Measurements from ENCODE around the gene EPN1. TPM values are rescaled to one million over a fixed set of nuclear protein-coding genes. Genes with fewer than 3 reads are reported as not detected.

The EPN1 gene
- total and polyA plus RNA-seq, 4 donors, result 18.6 to 117 (median 77.8) TPM

- H3K27ac ChIP-seq (ENCODE audit: low read depth in 1 of 2, low read length in 2 of 2), result no peak overlapping the region
- H3K4me1 ChIP-seq (ENCODE audit: control insufficient read depth in 4 of 4, insufficient read depth in 4 of 4, low read length in 3 of 4), result peaks cover 6 to 32% (median 30%) of the 10 kb centered on the region in 4 donors
- DNase-seq (ENCODE audit: low spot score), result no peak
- H3K27me3 ChIP-seq (ENCODE audit: control insufficient read depth in 4 of 4, insufficient read depth in 4 of 4, low read length in 3 of 4), result no peaks in the 10 kb centered on the region
- H3K9me3 ChIP-seq (ENCODE audit: control insufficient read depth in 4 of 4, low read length in 3 of 4), result no peaks in the 10 kb centered on the region
- 81% methylated on average over 16 of the region's 16 CpGs for WGBS
- no peak overlapping the region for H3K9ac ChIP-seq (ENCODE audit: low read depth in 1 of 2, low read length in 2 of 2)
- H3K4me3 ChIP-seq (ENCODE audit: low read depth in 1 of 3, low read length in 3 of 3), result no peak overlapping the region
- no peak for TF ChIP-seq NR2F2 (IDR thresholded peaks at IDR 0.05)
- no peak for TF ChIP-seq FOXA2 (IDR thresholded peaks at IDR 0.05)
- no peak for TF ChIP-seq JUND (IDR thresholded peaks at IDR 0.05)
- TF ChIP-seq HNF4G (IDR thresholded peaks at IDR 0.05), result no peak
- no peak for TF ChIP-seq SP1 (IDR thresholded peaks at IDR 0.05)
- no peak for TF ChIP-seq FOXA1 (IDR thresholded peaks at IDR 0.05)
- TF ChIP-seq GABPA (IDR thresholded peaks at IDR 0.05 in 1 of 2, conservative IDR thresholded peaks at IDR 0.05 in 1 of 2), result no peak
- TF ChIP-seq, protein P1, sequence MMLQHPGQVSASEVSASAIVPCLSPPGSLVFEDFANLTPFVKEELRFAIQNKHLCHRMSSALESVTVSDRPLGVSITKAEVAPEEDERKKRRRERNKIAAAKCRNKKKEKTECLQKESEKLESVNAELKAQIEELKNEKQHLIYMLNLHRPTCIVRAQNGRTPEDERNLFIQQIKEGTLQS (IDR thresholded peaks at IDR 0.05), result no peak
- TF ChIP-seq EGR1 (IDR thresholded peaks at IDR 0.05; ENCODE audit: low read depth in 2 of 2), result no peak
- TF ChIP-seq RXRA (IDR thresholded peaks at IDR 0.05), result no peak
- TF ChIP-seq REST (IDR thresholded peaks at IDR 0.05), result no peak
- no peak for TF ChIP-seq HNF4A (conservative IDR thresholded peaks at IDR 0.05)
- TF ChIP-seq, protein P2, sequence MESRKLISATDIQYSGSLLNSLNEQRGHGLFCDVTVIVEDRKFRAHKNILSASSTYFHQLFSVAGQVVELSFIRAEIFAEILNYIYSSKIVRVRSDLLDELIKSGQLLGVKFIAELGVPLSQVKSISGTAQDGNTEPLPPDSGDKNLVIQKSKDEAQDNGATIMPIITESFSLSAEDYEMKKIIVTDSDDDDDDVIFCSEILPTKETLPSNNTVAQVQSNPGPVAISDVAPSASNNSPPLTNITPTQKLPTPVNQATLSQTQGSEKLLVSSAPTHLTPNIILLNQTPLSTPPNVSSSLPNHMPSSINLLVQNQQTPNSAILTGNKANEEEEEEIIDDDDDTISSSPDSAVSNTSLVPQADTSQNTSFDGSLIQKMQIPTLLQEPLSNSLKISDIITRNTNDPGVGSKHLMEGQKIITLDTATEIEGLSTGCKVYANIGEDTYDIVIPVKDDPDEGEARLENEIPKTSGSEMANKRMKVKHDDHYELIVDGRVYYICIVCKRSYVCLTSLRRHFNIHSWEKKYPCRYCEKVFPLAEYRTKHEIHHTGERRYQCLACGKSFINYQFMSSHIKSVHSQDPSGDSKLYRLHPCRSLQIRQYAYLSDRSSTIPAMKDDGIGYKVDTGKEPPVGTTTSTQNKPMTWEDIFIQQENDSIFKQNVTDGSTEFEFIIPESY (IDR thresholded peaks at IDR 0.05), result no peak
- TF ChIP-seq, protein P3, sequence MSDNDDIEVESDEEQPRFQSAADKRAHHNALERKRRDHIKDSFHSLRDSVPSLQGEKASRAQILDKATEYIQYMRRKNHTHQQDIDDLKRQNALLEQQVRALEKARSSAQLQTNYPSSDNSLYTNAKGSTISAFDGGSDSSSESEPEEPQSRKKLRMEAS (IDR thresholded peaks at IDR 0.05), result no peak
- TF ChIP-seq CTCF (IDR thresholded peaks at IDR 0.05; ENCODE audit: low read depth, low read length, missing input control), result no peak
- TF ChIP-seq RAD21 (IDR thresholded peaks at IDR 0.05), result no peak
- no peak for TF ChIP-seq YY1 (IDR thresholded peaks at IDR 0.05)
- H3K36me3 ChIP-seq (ENCODE audit: control insufficient read depth in 4 of 4, insufficient read depth in 3 of 4, low read depth in 1 of 4, low read length in 3 of 4), result peaks cover 26 to 47% (median 31%) of the 10 kb centered on the region in 4 donors
Measured at GRCh38 chr19:55660991-55661390, 14.0 kb upstream of the EPN1 start.

Data from liver (tissue), 9 donors.